H1 (cell line): Measurements from ENCODE around the gene OR8K1. TPM values are rescaled to one million over a fixed set of nuclear protein-coding genes. Genes with fewer than 3 reads are reported as not detected.

ENCODE experiments used
- CTCF ChIA-PET: fragments of 300-600 bp; sonication (Branson Sonifier 250); formaldehyde crosslinking; loops from one replicate; lab custom pipeline; 2021; ENCODE audit not compliant: partially characterized antibody; lab: Charles Lee
- POLR2A ChIA-PET: fragments of 300-600 bp; sonication (Branson Sonifier 250); formaldehyde crosslinking; loops from one replicate; lab custom pipeline; 2021; ENCODE audit warnings: inconsistent platforms; ENCODE audit not compliant: partially characterized antibody; lab: Charles Lee
- DNase-seq, 2 experiments: peaks; one replicate each; pipeline versions ENCODE4 v3.0.0 to v3.0.0-alpha.2; 2010 to 2022; ENCODE audit warnings: low spot score in 2 of 2, low read depth in 1 of 2, mixed read lengths in 1 of 2
- FAIRE-seq: peaks from 2 replicates; lab custom pipeline; 2011; peaks lifted over from hg19 to GRCh38; lab: Jason Lieb, UNC
- H2AFZ ChIP-seq: 2 replicates; pipeline ENCODE4 v1.8.1; 2012; ENCODE audit warnings: low read length, inconsistent platforms
- H2AK5ac ChIP-seq: 2 replicates; pipeline ENCODE4 v1.6.1; 2013; ENCODE audit warnings: low read depth, low read length
- H2BK120ac ChIP-seq: replicated peaks from 2 replicates; pipeline ENCODE3; 2013; ENCODE audit warnings: low read depth, low read length, inconsistent platforms
- H2BK12ac ChIP-seq: 2 replicates; pipeline ENCODE4 v1.6.1; 2013; ENCODE audit warnings: low read depth, low read length
- H2BK15ac ChIP-seq: 2 replicates; pipeline ENCODE4 v1.6.1; 2013; ENCODE audit warnings: low read length
- H2BK20ac ChIP-seq: 2 replicates; pipeline ENCODE4 v1.6.1; 2013; ENCODE audit warnings: low read length
- H2BK5ac ChIP-seq: 2 replicates; pipeline ENCODE4 v1.6.1; 2013; ENCODE audit warnings: low read depth, low read length
- H3K14ac ChIP-seq: 2 replicates; pipeline ENCODE4 v1.6.1; 2013; ENCODE audit warnings: inconsistent platforms; ENCODE audit not compliant: insufficient read length
- H3K18ac ChIP-seq: 2 replicates; pipeline ENCODE4 v1.6.1; 2013; ENCODE audit warnings: low read length; ENCODE audit errors: extremely low read depth
- H3K23ac ChIP-seq: 2 replicates; pipeline ENCODE4 v1.6.1; 2013; ENCODE audit warnings: inconsistent platforms; ENCODE audit not compliant: insufficient read length
- H3K23me2 ChIP-seq: 2 replicates; pipeline ENCODE4 v1.6.1; 2013; ENCODE audit warnings: low read depth, low read length
- H3K27ac ChIP-seq: 2 replicates; pipeline ENCODE4 v1.6.1; 2011; ENCODE audit warnings: low read depth, low read length, inconsistent platforms
- H3K27me3 ChIP-seq, 4 experiments: replicated peaks in 1 of 4; 1 replicate in 1 of 4; 2 replicates in 3 of 4; pipeline versions ENCODE4 v1.6.1 to v1.8.1; 2011 to 2013; ENCODE audit warnings: low read length in 3 of 4, mild to moderate bottlenecking in 3 of 4, inconsistent platforms in 2 of 4, mixed read lengths in 2 of 4, moderate library complexity in 1 of 4; ENCODE audit not compliant: control insufficient read depth in 3 of 4, insufficient read depth in 3 of 4; ENCODE audit errors: extremely low read depth in 1 of 4
- H3K36me3 ChIP-seq, 4 experiments: 2 replicates each; pipeline versions ENCODE4 v1.6.1 to v1.8.1; 2011 to 2013; ENCODE audit warnings: mild to moderate bottlenecking in 4 of 4, low read length in 3 of 4, moderate library complexity in 2 of 4, control low read depth in 1 of 4, inconsistent platforms in 1 of 4; ENCODE audit not compliant: insufficient read depth in 4 of 4, control insufficient read depth in 2 of 4
- H3K4ac ChIP-seq: replicated peaks from 2 replicates; pipeline ENCODE3; 2013; ENCODE audit warnings: low read length, low read depth, mixed read lengths, inconsistent platforms; ENCODE audit not compliant: insufficient read length
- H3K4me1 ChIP-seq, 4 experiments: replicated peaks in 1 of 4; 1 replicate in 1 of 4; 2 replicates in 3 of 4; pipeline versions ENCODE4 v1.6.1 to v1.8.1; 2011 to 2013; ENCODE audit warnings: low read length in 3 of 4, inconsistent platforms in 2 of 4, mixed read lengths in 1 of 4; ENCODE audit not compliant: insufficient read depth in 4 of 4, control insufficient read depth in 3 of 4
- H3K4me2 ChIP-seq, 2 experiments: 2 replicates each; pipeline versions ENCODE4 v1.6.1 to v1.8.1; 2011 to 2013; ENCODE audit warnings: low read depth in 2 of 2, low read length in 2 of 2, control low read depth in 1 of 2, inconsistent platforms in 1 of 2, mild to moderate bottlenecking in 1 of 2; ENCODE audit not compliant: insufficient read depth in 1 of 2
- H3K4me3 ChIP-seq, 4 experiments: fragments of 200-600, 300-600 bp in 1 of 4; sonication (generic), shearing (Covaris generic), sonication (Bioruptor Twin) in 1 of 4; 2 replicates each; pipeline versions ENCODE4 v1.5.1 to v1.8.1; 2011 to 2016; ENCODE audit warnings: low read length in 4 of 4, low read depth in 3 of 4, control low read depth in 2 of 4, inconsistent platforms in 2 of 4, mild to moderate bottlenecking in 2 of 4, mixed read lengths in 1 of 4, moderate library complexity in 1 of 4; ENCODE audit not compliant: insufficient read depth in 2 of 4; ENCODE audit errors: extremely low read depth in 1 of 4
- H3K56ac ChIP-seq: replicated peaks from 2 replicates; pipeline ENCODE3; 2013; ENCODE audit warnings: low read depth, mild to moderate bottlenecking, mixed read lengths, low read length, inconsistent platforms; ENCODE audit not compliant: insufficient read length
- H3K79me1 ChIP-seq: 2 replicates; pipeline ENCODE4 v1.6.1; 2013; ENCODE audit warnings: low read depth, low read length, control low read depth
- H3K79me2 ChIP-seq, 2 experiments: 2 replicates each; pipeline versions ENCODE4 v1.6.1 to v1.8.1; 2012 to 2013; ENCODE audit warnings: low read length in 2 of 2, mild to moderate bottlenecking in 2 of 2, inconsistent platforms in 1 of 2; ENCODE audit not compliant: insufficient read depth in 2 of 2, control insufficient read depth in 1 of 2
- H3K9ac ChIP-seq, 4 experiments: replicated peaks in 1 of 4; 1 replicate in 1 of 4; 2 replicates in 3 of 4; pipeline versions ENCODE4 v1.6.1 to v1.8.1; 2011 to 2013; ENCODE audit warnings: low read depth in 3 of 4, low read length in 3 of 4, control low read depth in 2 of 4, mild to moderate bottlenecking in 2 of 4, moderate library complexity in 2 of 4, inconsistent platforms in 1 of 4; ENCODE audit errors: extremely low read depth in 1 of 4
- H3K9me3 ChIP-seq, 2 experiments: 2 replicates each; pipeline versions ENCODE4 v1.6.1 to v1.8.1; 2012 to 2013; ENCODE audit warnings: mild to moderate bottlenecking in 2 of 2, moderate library complexity in 2 of 2, control low read depth in 1 of 2, inconsistent platforms in 1 of 2, low read depth in 1 of 2, low read length in 1 of 2, mixed read lengths in 1 of 2; ENCODE audit not compliant: insufficient read depth in 2 of 2
- H4K20me1 ChIP-seq, 2 experiments: replicated peaks in 1 of 2; 2 replicates each; pipeline versions ENCODE3 to v1.8.1; 2011 to 2013; ENCODE audit warnings: inconsistent platforms in 2 of 2, low read length in 2 of 2, mild to moderate bottlenecking in 1 of 2; ENCODE audit not compliant: insufficient read depth in 2 of 2, control insufficient read depth in 1 of 2
- H4K5ac ChIP-seq: 2 replicates; pipeline ENCODE4 v1.6.1; 2013; ENCODE audit warnings: low read length, low read depth, mixed read lengths, inconsistent platforms; ENCODE audit not compliant: insufficient read length
- H4K8ac ChIP-seq: 2 replicates; pipeline ENCODE4 v1.8.0; 2013; ENCODE audit warnings: mild to moderate bottlenecking, moderate library complexity, low read length, inconsistent platforms; ENCODE audit not compliant: insufficient read depth; ENCODE audit errors: extremely low read depth
- H4K91ac ChIP-seq: replicated peaks from 2 replicates; pipeline ENCODE3; 2013; ENCODE audit warnings: low read length, mixed read lengths, inconsistent platforms; ENCODE audit not compliant: insufficient read length
- CBX8 ChIP-seq: fragments of 300-800, 300-1000 bp; sonication (generic); IDR thresholded peaks from 2 replicates; pipeline ENCODE4 v1.7.1; 2016; ENCODE audit warnings: low read depth, low read length, borderline replicate concordance
- EGR1 ChIP-seq: IDR thresholded peaks from 2 replicates; pipeline ENCODE4 v1.6.1; 2011; ENCODE audit warnings: low read depth, low read length, borderline replicate concordance
- EP300 ChIP-seq, 2 experiments: IDR thresholded peaks; 1 replicate in 1 of 2; 2 replicates in 1 of 2; pipeline ENCODE4 v1.6.1; 2011 to 2012; ENCODE audit warnings: low read depth in 2 of 2, low read length in 2 of 2, mild to moderate bottlenecking in 2 of 2, borderline replicate concordance in 1 of 2, inconsistent platforms in 1 of 2, moderate library complexity in 1 of 2
- EZH2 ChIP-seq: fragments of 200-600 bp; sonication (generic); IDR thresholded peaks from 2 replicates; pipeline ENCODE4 v1.7.1; 2012; ENCODE audit warnings: low read depth, mild to moderate bottlenecking, moderate library complexity, low read length, inconsistent platforms; ENCODE audit not compliant: severe bottlenecking
- KDM1A ChIP-seq: fragments of 200-600, 300-600 bp; sonication (generic); IDR thresholded peaks from 2 replicates; pipeline ENCODE4 v1.7.1; 2016; ENCODE audit warnings: mild to moderate bottlenecking, low read length, borderline replicate concordance
- POU5F1 ChIP-seq: IDR thresholded peaks from 2 replicates; pipeline ENCODE4 v1.6.1; 2011; ENCODE audit warnings: low read depth, mild to moderate bottlenecking, low read length, moderate library complexity
- SIRT6 ChIP-seq: IDR thresholded peaks from one replicate; pipeline ENCODE4 v1.7.1; 2012; ENCODE audit warnings: low read length, inconsistent platforms
- SIX5 ChIP-seq: IDR thresholded peaks from 2 replicates; pipeline ENCODE4 v1.6.1; 2011; ENCODE audit warnings: mild to moderate bottlenecking, low read depth, low read length
- SP1 ChIP-seq: IDR thresholded peaks from 2 replicates; pipeline ENCODE4 v1.6.1; 2011; ENCODE audit warnings: low read depth, low read length
- WGBS, 2 experiments: shearing (Covaris generic) in 1 of 2; methylation state at CpG; one replicate each; pipeline versions ENCODE4 v1.1.6 to v1.1.7; 2013 to 2015; ENCODE audit warnings: low lambda C conversion rate in 2 of 2, mixed read lengths in 2 of 2, inconsistent platforms in 1 of 2, low coverage in 1 of 2, missing lambda C conversion rate in 1 of 2; ENCODE audit not compliant: insufficient replicate concordance in 2 of 2, insufficient coverage in 1 of 2, insufficient read length in 1 of 2; ENCODE audit errors: extremely low coverage in 1 of 2, missing lambda C conversion rate in 1 of 2; 5-methylcytosine and 5-hydroxymethylcytosine counted together
- polyA plus RNA-seq, 7 experiments: library from polyadenylated mRNA; depleted of rRNA in 3 of 7; stranded (reverse) in 5 of 7; unstranded in 2 of 7; fragments of >200 nt in 5 of 7; fragments of 200-250 nt in 2 of 7; gene quantifications; 1 replicate in 5 of 7; 2 replicates in 1 of 7; 4 replicates in 1 of 7; pipeline versions ENCODE4 v1.2.1 to v1.2.3, GENCODE V29; 2011 to 2013; ENCODE audit warnings: missing spikeins in 2 of 7, mixed read lengths in 2 of 7
- total RNA-seq: library from RNA; stranded (reverse); fragmentation: NEBNext Ultra II Directional; extraction: Animal tissue kit (Norgen Biotek cat#: 25700); gene quantifications from 2 replicates; pipeline ENCODE4 v1.2.1, GENCODE V29; 2021
- TF ChIP-seq, protein P1 (sequence below): IDR thresholded peaks from 2 replicates; pipeline ENCODE4 v1.6.1; 2012; ENCODE audit warnings: inconsistent platforms

The OR8K1 gene
- total and polyA plus RNA-seq, 2 of the 8 experiments (the other 6 are each of a cell fraction or from before 2014, with no cell fraction given) = not detected

DNA sequence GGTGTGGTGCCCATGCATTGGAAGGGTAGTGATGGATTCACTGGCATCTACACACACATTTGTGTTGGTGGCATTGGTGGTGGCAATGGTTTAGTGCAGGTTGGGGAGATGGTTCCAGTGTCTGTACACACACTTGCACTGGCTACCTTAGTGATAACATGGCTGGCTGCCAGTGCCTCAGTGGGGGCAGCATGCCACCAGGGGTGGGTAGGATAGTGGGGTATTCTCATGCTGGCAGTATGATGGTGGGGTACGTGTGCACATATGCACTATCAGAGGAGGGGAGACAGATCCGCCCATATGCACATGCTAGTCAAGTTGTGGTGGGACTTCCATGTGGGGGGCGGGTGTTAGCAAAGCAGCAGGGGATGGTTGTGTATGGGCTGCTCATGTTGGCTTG is 38.0 kb upstream of the OR8K1 start:
- Histone ChIP-seq H2AFZ (no peak overlapping the region), H2BK120ac (no peak overlapping the region), H3K56ac (no peak overlapping the region), H2AK5ac (no peak overlapping the region), H2BK5ac (no peak overlapping the region), H3K4me2 (no peak overlapping the region), H3K23me2 (no peaks in the 10 kb centered on the region), H3K36me3 (no peaks in the 10 kb centered on the region; a peak in 1 of 8 replicates), H3K4ac (no peak overlapping the region), H4K20me1 (no peaks in the 10 kb centered on the region), H3K79me2 (no peaks in the 10 kb centered on the region), H3K23ac (no peak overlapping the region), H3K9me3 (no peaks in the 10 kb centered on the region), H3K27me3 (0 out of 7 replicates have a peak, but pooled peaks cover 0 to 2% (median 0%) of the 10 kb centered on the region in 4 experiments), H3K4me3 (no peak overlapping the region), H3K27ac (no peak overlapping the region), H4K5ac (no peak overlapping the region), H2BK15ac (no peak overlapping the region), H2BK20ac (no peak overlapping the region), H3K4me1 (no peaks in the 10 kb centered on the region), H3K79me1 (no peaks in the 10 kb centered on the region), H4K91ac (no peak overlapping the region), H3K18ac (no peak overlapping the region), H4K8ac (no peak overlapping the region), H2BK12ac (no peak overlapping the region), H3K9ac (no peak overlapping the region), H3K14ac (no peak overlapping the region)
- ChIA-PET POLR2A (no interaction called here), CTCF (interaction anchor here (0.6 to 0.7 kb wide), 2 partner anchors 61 to 132 kb away, joined by 3 to 5 read pairs; partner anchors contain the start of gene OR5J2)
- FAIRE-seq (no peak), DNase-seq (no peak)
- TF ChIP-seq CBX8 = no peak
- no peak for TF ChIP-seq EGR1
- TF ChIP-seq SIX5 = no peak
- TF ChIP-seq, protein P1, sequence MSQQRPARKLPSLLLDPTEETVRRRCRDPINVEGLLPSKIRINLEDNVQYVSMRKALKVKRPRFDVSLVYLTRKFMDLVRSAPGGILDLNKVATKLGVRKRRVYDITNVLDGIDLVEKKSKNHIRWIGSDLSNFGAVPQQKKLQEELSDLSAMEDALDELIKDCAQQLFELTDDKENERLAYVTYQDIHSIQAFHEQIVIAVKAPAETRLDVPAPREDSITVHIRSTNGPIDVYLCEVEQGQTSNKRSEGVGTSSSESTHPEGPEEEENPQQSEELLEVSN = no peak
- no peak for TF ChIP-seq SIRT6
- no peak for TF ChIP-seq SP1
- no peak for TF ChIP-seq EZH2
- TF ChIP-seq POU5F1 = no peak
- no peak for TF ChIP-seq EP300 (IDR thresholded peaks at IDR 0.05; ENCODE audit: borderline replicate concordance in 1 of 2, low read depth in 2 of 2, low read length in 2 of 2)
- TF ChIP-seq KDM1A = no peak
- WGBS, 2 experiments = 93% methylated on average over 3 of the region's 3 CpGs; no CpG with 5 or more reads in 1 of the 2 experiments
